ENCODE measurements around the gene CEP83.

Gene CEP83

GRCh38 chr12:94326727-94327126 is 132.9 kb downstream of the CEP83 start:
- no peak for TF ChIP-seq CTCF (IDR thresholded peaks at IDR 0.05)

GRCh38 chr12:94326234-94326633 is 133.4 kb downstream of the CEP83 start:
- no peak for TF ChIP-seq CTCF (IDR thresholded peaks at IDR 0.05)

GRCh38 chr12:94322346-94322745 is 137.3 kb downstream of the CEP83 start:
- no peak for TF ChIP-seq CTCF (IDR thresholded peaks at IDR 0.05)

GRCh38 chr12:94320109-94320508 is 139.6 kb downstream of the CEP83 start:
- TF ChIP-seq CTCF (IDR thresholded peaks at IDR 0.05) = no peak

GRCh38 chr12:94318181-94318580 is 141.5 kb downstream of the CEP83 start:
- no peak for TF ChIP-seq CTCF (IDR thresholded peaks at IDR 0.05)

GRCh38 chr12:94312378-94312777 is 147.3 kb downstream of the CEP83 start:
- no peak for TF ChIP-seq CTCF (IDR thresholded peaks at IDR 0.05)

GRCh38 chr12:94309373-94309772 is 150.3 kb downstream of the CEP83 start:
- TF ChIP-seq CTCF (IDR thresholded peaks at IDR 0.05) = no peak

GRCh38 chr12:94308612-94309011 is 151.1 kb downstream of the CEP83 start:
- TF ChIP-seq CTCF (IDR thresholded peaks at IDR 0.05) = no peak

All from LNCAP (cell line).